Right lobe of liver (tissue), 6 donors: ENCODE data around the gene COL4A6. TPM values are rescaled to one million over a fixed set of nuclear protein-coding genes. Genes with fewer than 3 reads are reported as not detected.

Experiments used
- ATAC-seq, 4 donors: fragments of 200-7000 bp; cut with Tn5 transposase; one replicate each; pipeline ENCODE4 v1.9.1; 2020; ENCODE audit warnings: mild to moderate bottlenecking in 4 of 4, moderate library complexity in 4 of 4
- DNase-seq, 3 donors: peaks; one replicate each; pipeline ENCODE4 v3.0.0-alpha.2; 2020
- H3K27ac ChIP-seq, 3 donors: fragments of 200-600 bp; one replicate each; pipeline ENCODE4 v1.8.0; 2022
- H3K27me3 ChIP-seq, 2 donors: fragments of 200-600 bp; one replicate each; pipeline ENCODE4 v1.8.0; 2022
- H3K36me3 ChIP-seq, 4 donors: fragments of 200-600 bp; sonication (generic) in 1 of 4; one replicate each; pipeline versions ENCODE4 v1.5.1 to v1.8.0; 2017 to 2022; ENCODE audit warnings: control low read depth in 1 of 4
- H3K4me1 ChIP-seq, 4 donors: fragments of 200-600 bp; sonication (generic) in 1 of 4; one replicate each; pipeline versions ENCODE4 v1.5.1 to v1.8.0; 2017 to 2022; ENCODE audit warnings: control low read depth in 1 of 4
- H3K4me3 ChIP-seq, 3 donors: fragments of 200-600 bp; one replicate each; pipeline ENCODE4 v1.8.0; 2022
- H3K9me3 ChIP-seq, 4 donors: fragments of 200-600 bp; sonication (generic) in 1 of 4; one replicate each; pipeline versions ENCODE4 v1.5.1 to v1.8.0; 2017 to 2022; ENCODE audit warnings: control low read depth in 1 of 4
- POLR2A ChIP-seq: fragments of 450-650 bp; IDR thresholded peaks from one replicate; pipeline ENCODE4 v1.6.1; 2017; ENCODE audit warnings: antibody characterized with exemption, mild to moderate bottlenecking
- WGBS: methylation state at CpG from one replicate; pipeline ENCODE4 v1.1.6; 2018; ENCODE audit warnings: low coverage, low lambda C conversion rate; ENCODE audit not compliant: insufficient coverage; ENCODE audit errors: missing lambda C conversion rate; 5-methylcytosine and 5-hydroxymethylcytosine counted together
- intact Hi-C, 2 donors: fragments of 100-400 bp; cut with DNase I; formaldehyde crosslinking; loops; one replicate each; pipeline versions ENCODE4 v1.11.2 to v1.14.1; 2022
- total RNA-seq, 6 experiments: library from RNA; depleted of rRNA in 2 of 6; stranded (reverse); fragments of >200 nt in 2 of 6; fragmentation: NEBNext Ultra II Directional in 3 of 6; extraction: Animal tissue kit (Norgen Biotek cat#: 25700) in 3 of 6; gene quantifications; one replicate each; pipeline versions ENCODE4 v1.1.0 to v1.2.4, GENCODE V29; 2016 to 2023
- TF ChIP-seq, protein P1 (sequence below), 4 donors: fragments of 200-600 bp in 3 of 4; fragments of 450-650 bp in 1 of 4; IDR thresholded peaks; one replicate each; pipeline versions ENCODE4 v1.5.1 to v1.8.0; 2016 to 2022; ENCODE audit warnings: antibody characterized with exemption in 4 of 4, mild to moderate bottlenecking in 2 of 4
- donor health status: DM: no; HTN: yes; CAD: no.
- donor health status: DM: no; HTN: no; CAD: no.
- donor health status: DM: no; HTN: no; CAD: no.
- donor health status: DM: no; HTN: yes; CAD: no.
- donor health status: DM: no; HTN: yes; CAD: no.

The COL4A6 gene
- total RNA-seq, 6 experiments from 2014 or later, result 0.02 to 0.05 TPM; not detected in 4

DNA sequence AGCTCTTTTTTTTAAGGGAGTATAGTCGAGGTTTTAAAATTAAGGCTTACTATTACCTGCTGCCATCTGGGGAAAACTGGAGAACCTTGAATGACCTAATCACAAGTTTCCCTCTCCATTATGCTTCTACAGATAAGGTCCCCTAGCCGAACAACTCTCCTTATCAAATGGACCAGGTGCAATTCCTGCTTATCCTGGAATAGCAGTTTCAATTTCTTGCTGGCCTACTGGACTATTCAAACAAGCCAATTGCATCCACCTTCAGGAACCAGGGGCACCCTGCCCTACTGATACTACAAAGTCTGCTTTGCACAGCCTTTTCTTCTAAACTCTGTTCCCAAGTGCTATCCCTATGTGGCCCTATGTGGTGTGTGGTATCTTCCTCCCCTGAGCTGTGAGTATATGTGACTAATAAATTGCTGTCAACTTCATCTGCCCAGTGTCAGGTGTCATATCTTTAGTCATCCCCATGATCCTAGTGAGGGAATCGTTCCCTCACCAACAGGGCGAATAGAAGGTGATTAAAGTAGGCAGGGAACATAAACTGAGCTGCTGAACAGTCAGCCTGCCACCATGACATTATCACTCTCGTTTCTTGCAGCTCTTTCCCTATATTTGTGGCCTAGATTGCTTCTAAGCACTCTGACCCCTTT is 218.1 kb downstream of the COL4A6 start:
- no peak for TF ChIP-seq POLR2A
- TF ChIP-seq, protein P1, sequence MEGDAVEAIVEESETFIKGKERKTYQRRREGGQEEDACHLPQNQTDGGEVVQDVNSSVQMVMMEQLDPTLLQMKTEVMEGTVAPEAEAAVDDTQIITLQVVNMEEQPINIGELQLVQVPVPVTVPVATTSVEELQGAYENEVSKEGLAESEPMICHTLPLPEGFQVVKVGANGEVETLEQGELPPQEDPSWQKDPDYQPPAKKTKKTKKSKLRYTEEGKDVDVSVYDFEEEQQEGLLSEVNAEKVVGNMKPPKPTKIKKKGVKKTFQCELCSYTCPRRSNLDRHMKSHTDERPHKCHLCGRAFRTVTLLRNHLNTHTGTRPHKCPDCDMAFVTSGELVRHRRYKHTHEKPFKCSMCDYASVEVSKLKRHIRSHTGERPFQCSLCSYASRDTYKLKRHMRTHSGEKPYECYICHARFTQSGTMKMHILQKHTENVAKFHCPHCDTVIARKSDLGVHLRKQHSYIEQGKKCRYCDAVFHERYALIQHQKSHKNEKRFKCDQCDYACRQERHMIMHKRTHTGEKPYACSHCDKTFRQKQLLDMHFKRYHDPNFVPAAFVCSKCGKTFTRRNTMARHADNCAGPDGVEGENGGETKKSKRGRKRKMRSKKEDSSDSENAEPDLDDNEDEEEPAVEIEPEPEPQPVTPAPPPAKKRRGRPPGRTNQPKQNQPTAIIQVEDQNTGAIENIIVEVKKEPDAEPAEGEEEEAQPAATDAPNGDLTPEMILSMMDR (IDR thresholded peaks at IDR 0.05), result no peak
- no peak overlapping the region for H3K4me3 ChIP-seq
- no peak for DNase-seq
- intact Hi-C loops, result loop anchor here in 1 of 2 donors (10.0 kb wide), 1 partner anchor 315 kb away; no protein-coding TSS in a partner anchor
- peaks cover 0 to 6% of the 10 kb centered on the region in 2 donors for H3K27me3 ChIP-seq
- no peak overlapping the region for H3K27ac ChIP-seq
- H3K4me1 ChIP-seq, result no peaks in the 10 kb centered on the region
- no peak for ATAC-seq
- WGBS, result 65% methylated on average over 5 of the region's 5 CpGs
- H3K36me3 ChIP-seq, result no peaks in the 10 kb centered on the region
- H3K9me3 ChIP-seq, result no peaks in the 10 kb centered on the region

DNA sequence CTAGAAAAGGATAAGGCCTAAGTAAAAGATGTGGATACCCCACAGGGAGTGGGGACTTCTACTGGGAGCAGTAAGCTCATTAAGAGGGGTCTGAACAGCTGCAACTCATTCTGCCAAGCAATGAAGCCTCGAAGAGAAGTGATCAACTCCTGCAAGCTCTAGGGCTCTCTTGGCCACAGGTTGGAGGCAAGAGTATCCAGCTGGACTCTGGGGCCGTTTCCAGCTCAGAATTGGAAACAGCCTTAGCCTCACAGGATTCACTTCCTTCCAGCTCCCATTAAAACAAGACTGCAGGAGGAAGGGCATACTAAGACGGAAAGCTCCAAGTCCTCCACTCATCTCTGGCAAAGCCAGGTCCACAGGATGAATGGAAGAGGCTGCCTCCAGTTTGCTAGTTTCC is 220.3 kb downstream of the COL4A6 start:
- H3K36me3 ChIP-seq, result no peaks in the 10 kb centered on the region
- no peaks in the 10 kb centered on the region for H3K9me3 ChIP-seq
- no peaks in the 10 kb centered on the region for H3K4me1 ChIP-seq
- TF ChIP-seq, protein P1 (IDR thresholded peaks at IDR 0.05), result no peak
- TF ChIP-seq POLR2A, result no peak
- 40% methylated on average over 3 of the region's 3 CpGs for WGBS
- no peak for DNase-seq
- no peak overlapping the region for H3K4me3 ChIP-seq
- no peak overlapping the region for H3K27ac ChIP-seq
- H3K27me3 ChIP-seq, result peaks cover 0 to 6% of the 10 kb centered on the region in 2 donors
- ATAC-seq, result no peak
- intact Hi-C loops, result no loop called here

DNA sequence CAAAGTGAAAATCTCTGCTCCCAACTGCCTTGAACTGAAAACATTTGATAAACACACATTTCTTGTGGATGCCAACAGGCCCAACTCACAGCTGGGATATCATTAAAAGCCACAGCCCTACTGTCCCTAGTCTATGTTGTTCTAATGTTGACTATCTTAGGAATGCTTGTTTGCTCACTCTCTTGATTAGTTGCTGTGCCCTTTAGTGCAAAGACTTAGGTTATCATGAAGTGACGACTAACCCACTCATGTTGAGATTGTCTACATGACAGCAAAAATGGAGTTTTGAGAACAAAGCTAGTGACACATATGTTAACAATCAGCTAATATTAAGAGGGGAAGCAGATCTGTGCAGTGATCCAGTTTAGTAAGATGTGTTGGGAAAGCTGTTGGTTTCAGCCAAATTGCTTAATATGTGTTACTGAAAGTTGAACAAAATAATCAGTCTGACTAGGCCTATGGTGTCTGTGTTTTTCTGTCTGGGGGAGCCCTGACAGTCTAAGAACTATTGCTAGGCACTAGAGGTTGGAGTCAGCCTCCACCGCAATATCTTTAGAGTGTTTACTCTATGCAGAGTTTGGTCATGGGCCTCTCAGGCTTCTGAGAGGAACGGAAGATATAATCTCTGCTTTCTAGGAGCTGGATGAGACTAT is 221.2 kb downstream of the COL4A6 start:
- DNase-seq (no peak), ATAC-seq (no peak)
- 72% methylated on average over 3 of the region's 3 CpGs for WGBS
- no peaks in the 10 kb centered on the region for H3K9me3 ChIP-seq
- intact Hi-C loops, result no loop called here
- TF ChIP-seq, protein P1 (IDR thresholded peaks at IDR 0.05), result no peak
- TF ChIP-seq POLR2A, result no peak
- H3K27me3 ChIP-seq, result peaks cover 0 to 6% of the 10 kb centered on the region in 2 donors
- H3K4me1 ChIP-seq, result no peaks in the 10 kb centered on the region
- no peak overlapping the region for H3K4me3 ChIP-seq
- no peak overlapping the region for H3K27ac ChIP-seq
- H3K36me3 ChIP-seq, result no peaks in the 10 kb centered on the region

DNA sequence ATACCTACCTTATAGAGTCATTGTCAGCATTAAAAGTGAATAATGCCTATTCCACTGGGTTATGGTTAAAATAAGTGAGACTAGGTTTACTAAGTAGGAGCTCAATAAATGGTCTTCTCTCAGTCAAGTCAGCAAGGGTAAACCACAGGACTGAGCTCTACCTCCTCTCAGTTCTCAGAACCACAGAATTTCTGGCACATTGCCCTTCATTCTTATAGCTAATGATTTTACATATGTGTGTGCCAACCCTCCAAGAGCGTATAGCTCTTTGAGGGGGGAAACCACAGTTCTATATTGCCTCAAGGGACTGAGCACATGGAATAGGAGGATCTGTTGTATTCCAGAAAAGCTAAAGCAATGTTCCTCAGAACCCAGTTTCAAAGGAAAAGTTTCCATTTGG is 221.8 kb downstream of the COL4A6 start:
- TF ChIP-seq, protein P1 (IDR thresholded peaks at IDR 0.05), result no peak
- TF ChIP-seq POLR2A, result no peak
- no peak for DNase-seq
- intact Hi-C loops, result no loop called here
- H3K4me3 ChIP-seq, result no peak overlapping the region
- ATAC-seq, result no peak
- 100% methylated on average over 1 of the region's 1 CpG for WGBS
- H3K4me1 ChIP-seq, result no peaks in the 10 kb centered on the region
- no peaks in the 10 kb centered on the region for H3K9me3 ChIP-seq
- no peak overlapping the region for H3K27ac ChIP-seq
- H3K36me3 ChIP-seq, result no peaks in the 10 kb centered on the region
- H3K27me3 ChIP-seq, result peaks cover 0 to 6% of the 10 kb centered on the region in 2 donors
